Left ventricle myocardium inferior (tissue), 1 donor: ENCODE data around the gene RRBP1. TPM values are rescaled to one million over a fixed set of nuclear protein-coding genes. Genes with fewer than 3 reads are reported as not detected.

Source experiments
- DNase-seq: peaks from one replicate; pipeline ENCODE4 v3.0.0-alpha.2; 2020
- H3K27ac ChIP-seq: fragments of 200-600 bp; replicated peaks from 2 replicates; pipeline ENCODE4 v1.8.0; 2021
- H3K27me3 ChIP-seq: fragments of 200-600 bp; 2 replicates; pipeline ENCODE4 v1.8.0; 2021; ENCODE audit warnings: low read depth
- H3K36me3 ChIP-seq: fragments of 200-600 bp; 2 replicates; pipeline ENCODE4 v1.8.0; 2021
- H3K4me1 ChIP-seq: fragments of 200-600 bp; 2 replicates; pipeline ENCODE4 v1.8.0; 2021
- H3K4me3 ChIP-seq: fragments of 200-600 bp; 2 replicates; pipeline ENCODE4 v1.8.0; 2021; ENCODE audit warnings: mild to moderate bottlenecking, moderate library complexity
- H3K9me3 ChIP-seq: fragments of 200-600 bp; replicated peaks from 2 replicates; pipeline ENCODE4 v1.8.0; 2021
- intact Hi-C: fragments of 100-400 bp; cut with micrococcal nuclease; formaldehyde crosslinking; loops from one replicate; pipeline ENCODE4 v1.11.0; 2022
- total RNA-seq: library from RNA; stranded (reverse); fragmentation: NEBNext Ultra II Directional; extraction: Animal tissue kit (Norgen Biotek cat#: 25700); gene quantifications from one replicate; pipeline ENCODE4 v1.2.1, GENCODE V29; 2021
- TF ChIP-seq, protein P1 (sequence below): fragments of 200-600 bp; IDR thresholded peaks from 2 replicates; pipeline ENCODE4 v1.8.0; 2021; ENCODE audit warnings: antibody characterized with exemption, mild to moderate bottlenecking, borderline replicate concordance
- donor health status: DM: no; HTN: yes; CAD: no; lungs with severe emphysema.

Gene RRBP1
- total RNA-seq, 1 donor from 2014 or later = 31.3 TPM

DNA sequence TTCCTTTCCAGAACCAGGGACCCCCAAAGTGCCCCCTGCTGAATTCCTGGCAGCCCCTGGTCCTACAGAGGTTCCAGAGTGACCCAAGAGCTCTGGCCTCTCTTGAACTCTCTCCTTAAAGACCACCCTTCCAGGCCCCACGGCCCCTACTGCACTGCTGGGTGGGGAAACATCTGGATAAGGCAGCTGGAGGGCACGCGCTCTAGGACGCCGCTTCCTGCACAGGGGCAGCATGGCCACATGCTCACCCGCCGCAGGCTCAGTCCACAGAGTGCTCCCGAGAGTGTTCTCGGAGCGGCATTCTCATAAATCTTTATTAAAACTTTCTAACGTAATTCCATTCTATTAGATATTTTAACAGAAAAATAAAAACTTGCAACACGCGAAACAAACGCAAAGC is 37.0 kb downstream of the RRBP1 start:
- no peaks in the 10 kb centered on the region for H3K27me3 ChIP-seq
- DNase-seq = no peak
- H3K4me3 ChIP-seq = no peak overlapping the region
- intact Hi-C loops = no loop called here
- H3K27ac ChIP-seq = peak overlapping the region; percentile 80
- no peaks in the 10 kb centered on the region for H3K9me3 ChIP-seq
- peaks cover 86% of the 10 kb centered on the region for H3K4me1 ChIP-seq
- peaks cover 27% of the 10 kb centered on the region for H3K36me3 ChIP-seq
- TF ChIP-seq, protein P1, sequence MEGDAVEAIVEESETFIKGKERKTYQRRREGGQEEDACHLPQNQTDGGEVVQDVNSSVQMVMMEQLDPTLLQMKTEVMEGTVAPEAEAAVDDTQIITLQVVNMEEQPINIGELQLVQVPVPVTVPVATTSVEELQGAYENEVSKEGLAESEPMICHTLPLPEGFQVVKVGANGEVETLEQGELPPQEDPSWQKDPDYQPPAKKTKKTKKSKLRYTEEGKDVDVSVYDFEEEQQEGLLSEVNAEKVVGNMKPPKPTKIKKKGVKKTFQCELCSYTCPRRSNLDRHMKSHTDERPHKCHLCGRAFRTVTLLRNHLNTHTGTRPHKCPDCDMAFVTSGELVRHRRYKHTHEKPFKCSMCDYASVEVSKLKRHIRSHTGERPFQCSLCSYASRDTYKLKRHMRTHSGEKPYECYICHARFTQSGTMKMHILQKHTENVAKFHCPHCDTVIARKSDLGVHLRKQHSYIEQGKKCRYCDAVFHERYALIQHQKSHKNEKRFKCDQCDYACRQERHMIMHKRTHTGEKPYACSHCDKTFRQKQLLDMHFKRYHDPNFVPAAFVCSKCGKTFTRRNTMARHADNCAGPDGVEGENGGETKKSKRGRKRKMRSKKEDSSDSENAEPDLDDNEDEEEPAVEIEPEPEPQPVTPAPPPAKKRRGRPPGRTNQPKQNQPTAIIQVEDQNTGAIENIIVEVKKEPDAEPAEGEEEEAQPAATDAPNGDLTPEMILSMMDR = no peak

- H3K27ac ChIP-seq = peak overlapping the region; percentile 80
- intact Hi-C loops = no loop called here
- peaks cover 81% of the 10 kb centered on the region for H3K4me1 ChIP-seq
- H3K9me3 ChIP-seq = no peaks in the 10 kb centered on the region
- no peak overlapping the region for H3K4me3 ChIP-seq
- no peaks in the 10 kb centered on the region for H3K27me3 ChIP-seq
- TF ChIP-seq, protein P1 = no peak
- H3K36me3 ChIP-seq = peaks cover 29% of the 10 kb centered on the region
- no peak for DNase-seq
Observed at GRCh38 chr20:17644451-17644850, 37.6 kb downstream of the RRBP1 start.

DNA sequence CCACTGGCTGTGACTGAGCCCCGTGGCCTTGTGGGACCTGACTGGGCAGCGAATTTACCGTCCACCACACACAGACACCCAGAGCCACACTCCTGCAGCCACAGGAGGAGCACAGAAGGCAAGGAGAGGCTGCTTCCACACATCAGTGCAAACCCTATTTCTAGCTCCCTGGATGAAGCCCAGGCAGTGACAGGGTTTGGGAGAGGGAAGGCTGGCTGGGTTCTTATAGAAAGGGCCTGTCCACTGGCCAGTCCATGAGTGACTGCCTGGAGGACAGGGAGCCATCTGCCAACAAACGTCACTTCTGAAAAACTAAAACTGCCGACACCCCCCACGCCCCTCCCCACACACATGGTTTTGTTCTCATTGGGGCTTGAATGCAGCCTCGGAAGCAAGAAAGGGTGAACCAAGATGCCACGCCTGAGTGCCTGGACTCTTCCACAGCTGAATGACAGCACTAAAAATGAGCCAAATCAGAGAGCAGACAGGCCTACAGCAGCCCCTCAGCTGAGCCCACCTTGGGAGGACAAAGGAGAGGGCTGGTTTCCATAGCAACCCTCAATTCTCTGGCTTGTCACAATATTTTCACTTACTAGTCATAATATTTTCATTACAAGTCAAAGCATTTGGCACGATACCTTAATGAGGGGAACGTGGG is 38.4 kb downstream of the RRBP1 start:
- H3K4me3 ChIP-seq = no peak overlapping the region
- TF ChIP-seq, protein P1 = no peak
- intact Hi-C loops = no loop called here
- H3K27me3 ChIP-seq = no peaks in the 10 kb centered on the region
- no peak for DNase-seq
- H3K9me3 ChIP-seq = no peaks in the 10 kb centered on the region
- peak overlapping the region; percentile 80 for H3K27ac ChIP-seq
- H3K4me1 ChIP-seq = peaks cover 78% of the 10 kb centered on the region
- peaks cover 34% of the 10 kb centered on the region for H3K36me3 ChIP-seq

GRCh38 chr20:17642404-17643269 is 39.4 kb downstream of the RRBP1 start:
- TF ChIP-seq, protein P1 = no peak
- DNase-seq = no peak
- H3K9me3 ChIP-seq = no peaks in the 10 kb centered on the region
- H3K27ac ChIP-seq = peak overlapping the region; percentile 80
- H3K4me1 ChIP-seq = peaks cover 76% of the 10 kb centered on the region
- no peak overlapping the region for H3K4me3 ChIP-seq
- intact Hi-C loops = no loop called here
- no peaks in the 10 kb centered on the region for H3K27me3 ChIP-seq
- peaks cover 44% of the 10 kb centered on the region for H3K36me3 ChIP-seq

GRCh38 chr20:17641993-17642392 is 40.0 kb downstream of the RRBP1 start:
- Histone ChIP-seq H3K27me3 (no peaks in the 10 kb centered on the region), H3K4me1 (peaks cover 76% of the 10 kb centered on the region), H3K9me3 (no peaks in the 10 kb centered on the region), H3K36me3 (peaks cover 46% of the 10 kb centered on the region), H3K27ac (peak overlapping the region; percentile 21), H3K4me3 (no peak overlapping the region)
- intact Hi-C loops = no loop called here
- TF ChIP-seq, protein P1 = no peak
- DNase-seq = peak; percentile 11
